ENCODE measurements around the gene KLK11.

GRCh38 chr19:51010066-51010795, 16.2 kb downstream of the KLK11 start:
- TF ChIP-seq CTCF (conservative IDR thresholded peaks at IDR 0.05; ENCODE audit: low read length) (no peak), EZH2phosphoT487 (IDR thresholded peaks at IDR 0.05; ENCODE audit: borderline replicate concordance) (no peak)

Measured in Loucy (cell line).